Measurements from ENCODE around the gene TP53BP2. TPM values are rescaled to one million over a fixed set of nuclear protein-coding genes. Genes with fewer than 3 reads are reported as not detected.

TP53BP2 gene
- polyA plus RNA-seq, 1 donor = 25.5 TPM

GRCh38 chr1:223770621-223771315 lies 75.0 kb downstream of the TP53BP2 start:
- no peaks in the 10 kb centered on the region for H3K27me3 ChIP-seq (ENCODE audit: control insufficient read depth, insufficient read depth, low read length)
- peak overlapping the region; percentile 69 for H3K27ac ChIP-seq (ENCODE audit: low read length)
- DNase-seq = no peak
- H3K9me3 ChIP-seq (ENCODE audit: control insufficient read depth, low read depth, low read length) = no peaks in the 10 kb centered on the region
- 100% methylated on average over 1 of the region's 9 CpGs for WGBS (ENCODE audit: insufficient coverage, low lambda C conversion rate)
- H3K36me3 ChIP-seq (ENCODE audit: control insufficient read depth, insufficient read depth, low read length) = peaks cover 52% of the 10 kb centered on the region
- H3K4me1 ChIP-seq (ENCODE audit: control insufficient read depth, insufficient read depth, low read length) = peaks cover 17% of the 10 kb centered on the region
- no peak overlapping the region for H3K4me3 ChIP-seq (ENCODE audit: low read length)

- no CpG with 5 or more reads among the region's 7 CpGs for WGBS (ENCODE audit: insufficient coverage, low lambda C conversion rate)
- Histone ChIP-seq H3K4me3 (ENCODE audit: low read length) (no peak overlapping the region), H3K27me3 (ENCODE audit: control insufficient read depth, insufficient read depth, low read length) (no peaks in the 10 kb centered on the region), H3K27ac (ENCODE audit: low read length) (peak overlapping the region; percentile 69), H3K36me3 (ENCODE audit: control insufficient read depth, insufficient read depth, low read length) (peaks cover 51% of the 10 kb centered on the region), H3K4me1 (ENCODE audit: control insufficient read depth, insufficient read depth, low read length) (peaks cover 4% of the 10 kb centered on the region), H3K9me3 (ENCODE audit: control insufficient read depth, low read depth, low read length) (no peaks in the 10 kb centered on the region)
- no peak for DNase-seq
Measured at GRCh38 chr1:223765719-223766340, 79.9 kb downstream of the TP53BP2 start.

GRCh38 chr1:223765036-223765718 lies 80.6 kb downstream of the TP53BP2 start:
- Histone ChIP-seq H3K4me3 (ENCODE audit: low read length) (no peak overlapping the region), H3K27me3 (ENCODE audit: control insufficient read depth, insufficient read depth, low read length) (no peaks in the 10 kb centered on the region), H3K27ac (ENCODE audit: low read length) (peak overlapping the region; percentile 69), H3K4me1 (ENCODE audit: control insufficient read depth, insufficient read depth, low read length) (peaks cover 3% of the 10 kb centered on the region), H3K36me3 (ENCODE audit: control insufficient read depth, insufficient read depth, low read length) (peaks cover 51% of the 10 kb centered on the region), H3K9me3 (ENCODE audit: control insufficient read depth, low read depth, low read length) (no peaks in the 10 kb centered on the region)
- peak; percentile 71 to 86 for DNase-seq
- no CpG with 5 or more reads among the region's 9 CpGs for WGBS (ENCODE audit: insufficient coverage, low lambda C conversion rate)

- WGBS (ENCODE audit: insufficient coverage, low lambda C conversion rate) = no CpG with 5 or more reads among the region's 5 CpGs
- peaks cover 3% of the 10 kb centered on the region for H3K4me1 ChIP-seq (ENCODE audit: control insufficient read depth, insufficient read depth, low read length)
- no peaks in the 10 kb centered on the region for H3K27me3 ChIP-seq (ENCODE audit: control insufficient read depth, insufficient read depth, low read length)
- peaks cover 47% of the 10 kb centered on the region for H3K36me3 ChIP-seq (ENCODE audit: control insufficient read depth, insufficient read depth, low read length)
- DNase-seq = no peak
- no peak overlapping the region for H3K4me3 ChIP-seq (ENCODE audit: low read length)
- no peaks in the 10 kb centered on the region for H3K9me3 ChIP-seq (ENCODE audit: control insufficient read depth, low read depth, low read length)
- H3K27ac ChIP-seq (ENCODE audit: low read length) = no peak overlapping the region
Measured at GRCh38 chr1:223763881-223764280, 81.9 kb downstream of the TP53BP2 start.

- Histone ChIP-seq H3K4me3 (ENCODE audit: low read length) (no peak overlapping the region), H3K36me3 (ENCODE audit: control insufficient read depth, insufficient read depth, low read length) (peaks cover 54% of the 10 kb centered on the region), H3K27me3 (ENCODE audit: control insufficient read depth, insufficient read depth, low read length) (no peaks in the 10 kb centered on the region), H3K4me1 (ENCODE audit: control insufficient read depth, insufficient read depth, low read length) (peaks cover 3% of the 10 kb centered on the region), H3K9me3 (ENCODE audit: control insufficient read depth, low read depth, low read length) (no peaks in the 10 kb centered on the region), H3K27ac (ENCODE audit: low read length) (no peak overlapping the region)
- DNase-seq = no peak
- 84% methylated on average over 4 of the region's 5 CpGs for WGBS (ENCODE audit: insufficient coverage, low lambda C conversion rate)
Measured at GRCh38 chr1:223763251-223763650, 82.5 kb downstream of the TP53BP2 start.

- Histone ChIP-seq H3K4me1 (ENCODE audit: control insufficient read depth, insufficient read depth, low read length) (peaks cover 3% of the 10 kb centered on the region), H3K4me3 (ENCODE audit: low read length) (no peak overlapping the region), H3K27me3 (ENCODE audit: control insufficient read depth, insufficient read depth, low read length) (no peaks in the 10 kb centered on the region), H3K36me3 (ENCODE audit: control insufficient read depth, insufficient read depth, low read length) (peaks cover 64% of the 10 kb centered on the region), H3K9me3 (ENCODE audit: control insufficient read depth, low read depth, low read length) (no peaks in the 10 kb centered on the region), H3K27ac (ENCODE audit: low read length) (no peak overlapping the region)
- 84% methylated on average over 3 of the region's 7 CpGs for WGBS (ENCODE audit: insufficient coverage, low lambda C conversion rate)
- no peak for DNase-seq
Measured at GRCh38 chr1:223761411-223761810, 84.3 kb downstream of the TP53BP2 start.

GRCh38 chr1:223760833-223761232 lies 84.9 kb downstream of the TP53BP2 start:
- peaks cover 3% of the 10 kb centered on the region for H3K4me1 ChIP-seq (ENCODE audit: control insufficient read depth, insufficient read depth, low read length)
- no peak overlapping the region for H3K27ac ChIP-seq (ENCODE audit: low read length)

GRCh38 chr1:223759273-223759672 lies 86.5 kb downstream of the TP53BP2 start:
- Histone ChIP-seq H3K9me3 (ENCODE audit: control insufficient read depth, low read depth, low read length) (no peaks in the 10 kb centered on the region), H3K27ac (ENCODE audit: low read length) (no peak overlapping the region), H3K4me3 (ENCODE audit: low read length) (no peak overlapping the region), H3K27me3 (ENCODE audit: control insufficient read depth, insufficient read depth, low read length) (no peaks in the 10 kb centered on the region), H3K36me3 (ENCODE audit: control insufficient read depth, insufficient read depth, low read length) (peaks cover 78% of the 10 kb centered on the region), H3K4me1 (ENCODE audit: control insufficient read depth, insufficient read depth, low read length) (no peaks in the 10 kb centered on the region)
- no peak for DNase-seq
- 60% methylated on average over 1 of the region's 13 CpGs for WGBS (ENCODE audit: insufficient coverage, low lambda C conversion rate)

More at GRCh38 chr1:223760833-223761232, 84.9 kb downstream of the TP53BP2 start:
- H3K36me3 ChIP-seq (ENCODE audit: control insufficient read depth, insufficient read depth, low read length) = peaks cover 68% of the 10 kb centered on the region
- no peaks in the 10 kb centered on the region for H3K27me3 ChIP-seq (ENCODE audit: control insufficient read depth, insufficient read depth, low read length)
- DNase-seq = no peak
- no peaks in the 10 kb centered on the region for H3K9me3 ChIP-seq (ENCODE audit: control insufficient read depth, low read depth, low read length)
- no CpG with 5 or more reads among the region's 6 CpGs for WGBS (ENCODE audit: insufficient coverage, low lambda C conversion rate)
- H3K4me3 ChIP-seq (ENCODE audit: low read length) = no peak overlapping the region

- no peaks in the 10 kb centered on the region for H3K4me1 ChIP-seq (ENCODE audit: control insufficient read depth, insufficient read depth, low read length)
- peaks cover 79% of the 10 kb centered on the region for H3K36me3 ChIP-seq (ENCODE audit: control insufficient read depth, insufficient read depth, low read length)
- no CpG with 5 or more reads among the region's 9 CpGs for WGBS (ENCODE audit: insufficient coverage, low lambda C conversion rate)
- no peaks in the 10 kb centered on the region for H3K9me3 ChIP-seq (ENCODE audit: control insufficient read depth, low read depth, low read length)
- no peak overlapping the region for H3K4me3 ChIP-seq (ENCODE audit: low read length)
- H3K27ac ChIP-seq (ENCODE audit: low read length) = no peak overlapping the region
- no peak for DNase-seq
- no peaks in the 10 kb centered on the region for H3K27me3 ChIP-seq (ENCODE audit: control insufficient read depth, insufficient read depth, low read length)
Measured at GRCh38 chr1:223758734-223759133, 87.0 kb downstream of the TP53BP2 start.

- DNase-seq = no peak
- Histone ChIP-seq H3K9me3 (ENCODE audit: control insufficient read depth, low read depth, low read length) (no peaks in the 10 kb centered on the region), H3K4me3 (ENCODE audit: low read length) (no peak overlapping the region), H3K27me3 (ENCODE audit: control insufficient read depth, insufficient read depth, low read length) (no peaks in the 10 kb centered on the region), H3K36me3 (ENCODE audit: control insufficient read depth, insufficient read depth, low read length) (peaks cover 84% of the 10 kb centered on the region), H3K27ac (ENCODE audit: low read length) (no peak overlapping the region), H3K4me1 (ENCODE audit: control insufficient read depth, insufficient read depth, low read length) (no peaks in the 10 kb centered on the region)
- WGBS (ENCODE audit: insufficient coverage, low lambda C conversion rate) = no CpG with 5 or more reads among the region's 20 CpGs
Measured at GRCh38 chr1:223756806-223757700, 88.7 kb downstream of the TP53BP2 start.

Measured in large intestine (tissue), 3 donors.